Neural crest cell (in vitro differentiated cells): ENCODE data around the gene PNKP. TPM values are rescaled to one million over a fixed set of nuclear protein-coding genes. Genes with fewer than 3 reads are reported as not detected.
A peak's percentile ranks its signal among the peaks of the same experiment; 100 is the strongest.

ENCODE experiments used
- DNase-seq: peaks from one replicate; pipeline ENCODE4 v3.0.0; 2021; ENCODE audit warnings: low read depth, mixed read lengths, low spot score
- H3K27ac Mint-ChIP-seq: one replicate; pipeline ENCODE4 v1.8.0; 2021; ENCODE audit warnings: mild to moderate bottlenecking, mixed read lengths; ENCODE audit not compliant: unreplicated experiment
- H3K27me3 Mint-ChIP-seq: 2 replicates; pipeline ENCODE4 v1.8.0; 2021; ENCODE audit warnings: low read depth, mild to moderate bottlenecking, mixed read lengths
- H3K36me3 Mint-ChIP-seq: 2 replicates; pipeline ENCODE4 v1.8.0; 2021; ENCODE audit warnings: low read depth, mild to moderate bottlenecking, mixed read lengths
- H3K4me1 Mint-ChIP-seq: 2 replicates; pipeline ENCODE4 v1.8.0; 2021; ENCODE audit warnings: mixed read lengths
- H3K4me3 Mint-ChIP-seq: one replicate; pipeline ENCODE4 v1.8.0; 2021; ENCODE audit warnings: mild to moderate bottlenecking, mixed read lengths
- H3K9me3 Mint-ChIP-seq: 2 replicates; pipeline ENCODE4 v1.8.0; 2021; ENCODE audit warnings: mixed read lengths
- CTCF ChIP-seq: fragments of 200-600 bp; sonication (generic); conservative IDR thresholded peaks from 2 replicates; pipeline ENCODE4 v1.5.0; 2021; ENCODE audit warnings: antibody characterized with exemption, mild to moderate bottlenecking
- total RNA-seq: library from RNA; stranded (reverse); gene quantifications from 2 replicates; pipeline ENCODE4 v1.2.1, GENCODE V29; 2021

PNKP gene
- total RNA-seq, 1 donor from 2014 or later, result 135 TPM

DNA sequence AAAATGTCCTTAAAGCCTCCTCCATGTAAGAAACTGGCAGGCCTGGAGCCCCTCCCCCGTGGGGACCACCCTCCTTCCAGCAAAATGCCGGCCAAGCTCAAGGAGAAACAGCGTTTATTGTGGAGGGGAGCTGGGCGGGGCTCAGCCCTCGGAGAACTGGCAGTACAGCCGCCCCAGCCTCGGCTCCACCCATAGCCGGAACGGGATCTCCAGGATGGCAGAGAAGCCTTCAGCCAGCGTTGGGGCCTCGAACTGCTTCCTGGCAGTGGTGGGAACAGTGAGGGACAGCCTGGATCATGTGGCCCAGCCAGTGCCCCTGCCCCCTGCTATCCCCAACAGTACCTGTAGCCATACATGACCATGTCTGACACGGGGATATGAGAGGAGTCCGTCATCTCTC, 6.3 kb downstream of the PNKP start:
- Mint-ChIP-seq H3K4me1 (peaks cover 28% of the 10 kb centered on the region), H3K4me3 (peak overlapping the region; percentile 81), H3K9me3 (no peaks in the 10 kb centered on the region), H3K36me3 (peaks cover 18% of the 10 kb centered on the region), H3K27ac (no peak overlapping the region), H3K27me3 (peaks cover 25% of the 10 kb centered on the region)
- no peak for TF ChIP-seq CTCF
- no peak for DNase-seq

- TF ChIP-seq CTCF, result no peak
- Mint-ChIP-seq H3K27me3 (peaks cover 29% of the 10 kb centered on the region), H3K27ac (peak overlapping the region; percentile 71), H3K4me1 (peaks cover 22% of the 10 kb centered on the region), H3K4me3 (peak overlapping the region; percentile 81), H3K36me3 (peaks cover 18% of the 10 kb centered on the region), H3K9me3 (no peaks in the 10 kb centered on the region)
- DNase-seq, result no peak
These were observed 6.9 kb downstream of the PNKP start for GRCh38 chr19:49860336-49861102.

- Mint-ChIP-seq H3K4me3 (peak overlapping the region; percentile 69), H3K27me3 (peaks cover 25% of the 10 kb centered on the region), H3K27ac (no peak overlapping the region), H3K36me3 (peaks cover 13% of the 10 kb centered on the region), H3K9me3 (no peaks in the 10 kb centered on the region), H3K4me1 (peaks cover 15% of the 10 kb centered on the region)
- no peak for DNase-seq
- TF ChIP-seq CTCF, result no peak
These were observed 7.6 kb downstream of the PNKP start for GRCh38 chr19:49859682-49860335.

DNA sequence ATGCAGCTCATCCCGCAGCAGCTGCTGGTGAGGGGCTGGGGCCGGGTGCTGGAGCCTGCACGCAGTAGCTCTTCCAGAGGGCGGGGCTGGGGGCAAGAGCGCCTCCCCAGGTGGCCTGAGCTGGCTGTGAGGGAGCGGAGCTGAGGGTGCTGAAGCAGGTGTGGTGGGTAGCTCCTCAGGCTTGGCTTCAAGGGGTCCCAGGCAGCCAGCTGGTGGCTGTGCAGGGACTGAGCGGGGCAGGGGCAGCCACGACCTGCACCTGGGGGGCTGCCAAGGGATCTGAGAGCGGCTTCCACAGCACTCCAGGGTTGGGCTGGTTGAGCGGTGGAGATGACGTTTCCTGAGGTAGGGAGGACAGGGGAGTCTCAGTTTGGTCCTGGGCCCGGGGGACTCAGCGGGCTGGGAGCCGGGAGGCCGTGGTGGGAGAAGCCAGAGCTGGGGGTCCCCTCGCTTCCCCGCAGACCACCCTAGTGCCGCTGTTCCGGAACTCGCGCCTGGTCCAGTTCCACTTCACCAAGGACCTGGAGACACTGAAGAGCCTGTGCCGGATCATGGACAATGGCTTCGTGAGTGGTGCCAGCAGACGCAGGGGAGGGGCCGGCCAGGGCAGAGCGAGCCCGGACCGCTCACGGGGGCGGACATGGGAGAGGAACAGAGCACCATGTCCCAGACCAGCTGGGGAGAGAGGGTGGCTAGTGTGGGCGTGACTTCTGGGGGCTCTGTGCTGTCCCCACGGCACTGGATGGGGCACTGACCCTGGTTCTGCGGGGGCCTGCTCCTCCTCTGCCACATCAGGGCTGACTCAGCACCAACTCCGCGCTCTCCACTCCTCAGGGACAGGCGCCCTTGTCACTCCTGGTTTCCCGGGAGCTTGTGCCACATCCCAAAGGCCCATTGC, 9.0 kb downstream of the PNKP start:
- peaks cover 13% of the 10 kb centered on the region for H3K4me1 Mint-ChIP-seq
- DNase-seq, result no peak
- TF ChIP-seq CTCF, result no peak
- no peaks in the 10 kb centered on the region for H3K9me3 Mint-ChIP-seq
- peaks cover 25% of the 10 kb centered on the region for H3K27me3 Mint-ChIP-seq
- H3K36me3 Mint-ChIP-seq, result peaks cover 6% of the 10 kb centered on the region
- H3K27ac Mint-ChIP-seq, result no peak overlapping the region
- peak overlapping the region; percentile 69 for H3K4me3 Mint-ChIP-seq

DNA sequence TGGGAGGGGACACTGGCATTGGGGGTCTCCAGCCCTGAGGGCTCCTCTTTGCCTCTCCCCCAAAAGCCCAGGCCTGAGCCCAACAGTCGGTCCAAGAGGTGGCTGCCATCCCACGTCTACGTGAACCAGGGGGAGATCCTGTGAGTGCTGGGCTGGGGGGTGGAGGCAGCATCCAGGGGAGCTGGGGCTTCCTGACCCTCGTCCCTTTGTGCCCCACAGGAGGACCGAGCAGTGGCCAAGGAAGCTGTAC, 9.6 kb downstream of the PNKP start:
- no peak for DNase-seq
- peaks cover 15% of the 10 kb centered on the region for H3K4me1 Mint-ChIP-seq
- H3K36me3 Mint-ChIP-seq, result peaks cover 3% of the 10 kb centered on the region

More for the DNA sequence above, 9.6 kb downstream of the PNKP start:
- H3K27ac Mint-ChIP-seq, result no peak overlapping the region
- H3K9me3 Mint-ChIP-seq, result no peaks in the 10 kb centered on the region
- H3K4me3 Mint-ChIP-seq, result peak overlapping the region; percentile 47
- no peak for TF ChIP-seq CTCF
- peaks cover 24% of the 10 kb centered on the region for H3K27me3 Mint-ChIP-seq
